Smooth muscle cell of the brain vasculature (primary cell): ENCODE measurements around the gene OR6Q1.
"Not testable (repeated sequence)": the region's sequence is repeated elsewhere in the genome, so short reads cannot be mapped to it uniquely, and the experiment has no call there.

Experiments
- DNase-seq: peaks from one replicate; pipeline ENCODE4 v3.0.0-alpha.2; 2012; ENCODE audit warnings: low read depth, low spot score

OR6Q1 gene, protein sequence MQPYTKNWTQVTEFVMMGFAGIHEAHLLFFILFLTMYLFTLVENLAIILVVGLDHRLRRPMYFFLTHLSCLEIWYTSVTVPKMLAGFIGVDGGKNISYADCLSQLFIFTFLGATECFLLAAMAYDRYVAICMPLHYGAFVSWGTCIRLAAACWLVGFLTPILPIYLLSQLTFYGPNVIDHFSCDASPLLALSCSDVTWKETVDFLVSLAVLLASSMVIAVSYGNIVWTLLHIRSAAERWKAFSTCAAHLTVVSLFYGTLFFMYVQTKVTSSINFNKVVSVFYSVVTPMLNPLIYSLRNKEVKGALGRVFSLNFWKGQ

GRCh38 chr11:58030653-58031052 is at the start of gene OR6Q1:
Gene OR6Q1, plus strand, starts transcription at chr11:58030953. Its CDS starts 0 bp downstream, at chr11:58030953.
- DNase-seq: no peak

- DNase-seq: no peak
These were observed 49.2 kb upstream of the OR6Q1 start for GRCh38 chr11:57981536-57981935.

DNA sequence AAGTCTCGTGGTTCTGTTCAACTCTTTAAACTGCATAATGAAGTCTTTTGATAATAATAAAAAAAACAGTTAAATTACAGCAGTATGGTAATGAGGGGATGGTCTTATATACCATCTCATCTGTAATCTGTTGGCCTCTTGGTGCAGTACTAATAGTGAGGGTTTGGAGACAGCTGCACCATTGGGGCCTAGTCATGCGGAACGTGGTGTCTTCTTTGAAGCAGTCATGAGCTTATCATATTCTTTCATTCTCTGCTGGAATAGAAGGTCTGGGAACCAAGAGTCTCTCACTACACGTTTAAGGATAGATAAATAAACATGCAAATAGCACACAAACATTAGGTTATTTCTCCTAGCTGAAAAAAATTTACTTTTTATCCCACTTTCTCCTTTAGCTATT is 48.0 kb upstream of the OR6Q1 start:
- DNase-seq: no peak

GRCh38 chr11:57983191-57983590 is 47.6 kb upstream of the OR6Q1 start:
- no peak for DNase-seq

- not testable (repeated sequence) for DNase-seq
These were observed 31.2 kb upstream of the OR6Q1 start for GRCh38 chr11:57999523-57999922.

GRCh38 chr11:58000021-58000420 is 30.7 kb upstream of the OR6Q1 start:
- not testable (repeated sequence) for DNase-seq

- no peak for DNase-seq
These were observed 30.1 kb upstream of the OR6Q1 start for GRCh38 chr11:58000699-58001098.

DNA sequence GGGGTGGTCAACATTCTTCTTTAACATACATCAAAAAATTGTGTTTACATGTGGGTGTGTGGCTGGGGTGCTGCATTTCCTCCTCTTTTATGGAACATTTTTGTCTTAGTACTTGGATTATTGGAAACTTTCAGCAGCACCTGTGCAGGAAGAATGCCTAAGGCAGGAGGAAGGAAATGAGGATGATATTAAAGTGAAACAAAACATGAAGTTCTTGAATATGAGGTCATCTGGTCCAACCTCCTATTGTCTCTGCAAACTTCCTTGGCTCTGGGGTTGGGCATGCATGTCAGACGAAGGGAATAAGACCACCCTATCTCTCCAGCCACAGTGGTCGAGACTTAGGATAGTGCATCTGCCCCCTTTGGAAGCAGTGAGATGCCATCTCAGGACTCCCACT is 27.7 kb upstream of the OR6Q1 start:
- no peak for DNase-seq

DNA sequence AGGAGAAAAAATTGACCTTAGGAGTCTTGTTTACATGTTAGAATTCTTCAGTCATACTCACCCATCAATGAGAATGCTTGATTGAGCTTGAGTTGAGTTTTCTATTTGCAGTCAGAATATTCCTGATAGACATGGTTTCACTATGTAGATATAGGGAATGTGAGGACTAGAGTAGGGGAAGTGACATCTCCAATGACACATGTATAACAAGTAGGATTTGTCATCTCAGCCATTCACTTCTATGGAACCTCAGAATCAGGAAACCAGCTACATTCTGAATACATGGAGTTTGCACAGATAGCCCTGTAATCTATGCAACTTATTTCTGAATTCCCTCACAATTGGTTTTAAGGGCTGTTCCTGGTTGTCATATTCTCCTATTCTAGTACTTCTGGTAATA is 27.2 kb upstream of the OR6Q1 start:
- DNase-seq: no peak

DNA sequence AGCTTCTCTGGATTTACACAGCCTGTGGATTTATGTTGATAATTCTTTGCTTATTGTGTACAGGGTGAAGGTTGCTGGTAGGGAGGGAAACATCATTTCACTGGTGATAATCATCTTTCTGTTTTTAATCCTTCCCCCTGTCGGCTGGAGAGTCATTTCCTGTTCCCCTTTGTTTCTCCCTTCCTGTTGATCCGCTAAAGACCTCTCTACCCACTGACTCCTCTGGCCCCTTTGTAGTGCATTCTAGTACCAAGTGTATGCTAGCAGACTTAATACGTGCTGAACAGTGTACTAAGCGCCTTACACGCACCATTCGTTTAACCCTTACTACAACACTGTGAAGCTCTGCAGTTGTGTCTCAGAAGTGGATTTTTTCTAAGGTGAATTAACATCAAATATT is 26.1 kb upstream of the OR6Q1 start:
- DNase-seq: no peak

DNA sequence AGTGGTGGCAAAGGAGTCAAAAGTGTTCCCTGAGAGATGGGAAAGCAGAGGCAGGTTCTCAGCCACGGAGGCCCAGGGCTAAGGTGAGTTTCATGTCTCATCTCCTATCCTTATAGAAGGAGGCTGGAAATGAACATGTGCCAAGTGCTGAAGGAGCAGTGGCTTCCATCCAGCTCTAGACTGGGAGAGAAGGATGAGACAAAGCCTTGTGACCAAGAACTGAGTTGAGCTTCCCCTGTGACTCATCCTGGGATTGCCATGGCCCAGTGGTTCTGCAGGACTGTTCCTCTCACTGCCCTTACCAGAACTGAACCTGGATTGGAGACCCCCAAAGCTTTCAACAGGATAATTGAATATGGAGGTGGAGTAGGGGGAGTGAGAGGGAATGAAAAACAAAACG is 23.8 kb upstream of the OR6Q1 start:
- DNase-seq: no peak

GRCh38 chr11:58011771-58012170 is 19.0 kb upstream of the OR6Q1 start:
- DNase-seq: no peak

DNA sequence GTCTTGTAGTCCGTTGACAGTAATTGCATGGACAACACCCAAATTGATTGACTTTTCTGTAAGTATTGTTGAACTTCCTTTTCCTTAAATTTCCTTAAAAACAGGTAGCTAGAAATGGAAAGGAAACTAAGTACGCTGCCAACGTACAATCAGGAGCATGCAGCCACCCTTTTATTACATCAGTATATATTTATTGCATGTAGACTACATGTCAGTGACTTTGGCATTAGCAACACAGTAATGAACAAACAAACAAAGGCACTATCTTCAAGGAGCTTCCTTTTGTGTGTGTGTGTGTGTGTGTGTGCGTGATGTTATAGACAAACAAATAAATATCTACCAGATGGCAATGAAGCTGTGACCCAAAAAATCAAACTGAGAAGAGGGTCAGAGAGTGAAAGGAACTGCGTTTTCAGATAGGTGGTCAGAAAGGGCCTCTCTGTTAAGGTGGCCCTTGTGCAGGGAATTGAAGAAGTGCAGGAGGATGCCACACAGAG is 7.3 kb upstream of the OR6Q1 start, which contains the start of gene OR9Q1:
Gene OR9Q1 (plus strand): TSS at position 447 of the 497 bp plus-strand sequence. CDS start 155,564 bp downstream, outside the sequence.
- no peak for DNase-seq

GRCh38 chr11:58024601-58025091 is 6.1 kb upstream of the OR6Q1 start:
- no peak for DNase-seq

GRCh38 chr11:58027341-58027740 is 3.4 kb upstream of the OR6Q1 start:
- no peak for DNase-seq

DNA sequence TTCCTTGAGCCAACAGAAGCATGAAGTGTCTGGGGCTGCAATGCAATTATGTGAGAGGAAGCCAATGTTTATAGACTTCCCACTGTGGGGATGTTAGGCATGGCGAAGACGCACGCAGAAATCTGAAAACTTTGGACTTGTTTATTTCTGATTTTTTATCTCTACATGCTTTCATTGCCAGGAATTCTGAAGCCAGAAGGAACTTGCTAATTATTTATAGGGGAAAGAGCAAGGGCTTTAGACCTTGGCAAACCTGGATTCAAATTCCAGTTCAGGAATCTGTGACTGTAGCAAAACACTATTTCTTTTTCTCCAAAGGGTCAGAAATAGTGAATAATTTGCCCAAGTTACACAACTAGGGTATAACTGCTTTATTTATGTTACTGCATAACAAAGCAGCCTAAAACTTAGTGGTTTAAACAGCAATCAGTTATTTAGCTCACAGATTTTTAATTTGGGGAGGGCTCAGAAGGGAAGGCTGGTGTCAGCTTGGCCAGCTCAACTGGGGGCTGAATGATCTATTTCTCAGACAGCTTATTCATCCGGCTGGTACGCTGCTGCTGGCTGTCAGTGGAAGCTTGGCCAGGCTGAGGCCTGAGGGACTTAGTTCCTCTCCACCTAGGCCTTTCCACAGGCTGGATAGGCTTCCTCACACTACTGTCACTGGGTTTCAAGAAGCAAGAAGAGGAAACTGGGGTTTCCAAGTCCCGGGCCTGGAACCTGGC is 1.9 kb upstream of the OR6Q1 start:
- DNase-seq: no peak

GRCh38 chr11:58034471-58034870 is 3.7 kb downstream of the OR6Q1 start:
- DNase-seq: no peak

- no peak for DNase-seq
These were observed 8.8 kb downstream of the OR6Q1 start for GRCh38 chr11:58039589-58039988.

- DNase-seq: no peak
These were observed 12.6 kb downstream of the OR6Q1 start for GRCh38 chr11:58043379-58043778.

DNA sequence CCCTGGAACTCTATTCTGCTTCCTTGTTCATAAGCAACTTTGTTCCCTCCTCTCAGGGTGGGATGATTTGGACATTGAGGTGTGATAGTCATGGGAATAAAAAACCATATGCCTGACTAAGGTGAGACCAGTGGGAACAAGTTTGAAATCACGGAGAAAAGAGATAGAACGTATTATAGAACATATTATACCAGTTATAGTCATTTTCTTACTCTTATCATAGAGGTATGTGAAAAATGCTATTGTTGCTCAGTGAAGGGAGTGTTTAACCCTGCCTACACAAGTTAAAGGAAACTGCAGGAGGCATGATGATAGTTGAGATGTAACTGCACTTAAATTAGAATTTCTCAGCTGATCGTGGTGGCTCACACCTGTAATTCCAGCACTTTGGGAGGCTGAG is 15.5 kb downstream of the OR6Q1 start:
- DNase-seq: no peak

- DNase-seq: no peak
These were observed 17.1 kb downstream of the OR6Q1 start for GRCh38 chr11:58047818-58048217.

DNA sequence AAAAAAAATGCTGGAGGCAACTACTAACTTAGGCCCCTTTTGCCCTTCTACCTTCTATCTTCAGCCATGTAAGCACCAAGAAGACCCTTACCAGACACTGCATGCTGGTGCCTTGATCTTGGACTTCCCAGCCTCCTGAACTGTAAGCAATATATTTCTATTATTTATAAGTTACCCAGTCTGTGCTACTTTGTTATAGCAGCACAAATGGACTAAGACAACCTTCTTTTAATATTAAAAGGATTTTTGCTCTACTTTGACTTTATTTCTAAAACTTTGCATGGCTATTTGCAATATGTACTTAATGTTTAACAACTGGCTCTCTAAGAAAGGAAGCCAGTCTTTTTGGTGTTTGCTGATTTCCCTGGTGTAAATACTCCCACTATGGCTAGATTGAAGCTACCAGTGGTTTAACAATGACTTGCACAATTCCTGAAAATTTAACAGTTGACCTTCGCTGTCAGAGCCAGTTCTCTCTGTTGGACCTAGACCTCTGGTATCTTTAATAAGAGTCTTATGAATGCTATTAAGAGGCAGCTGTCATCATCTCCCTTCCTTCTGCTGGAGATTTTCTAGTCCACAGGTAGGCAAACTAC is 25.2 kb downstream of the OR6Q1 start:
- no peak for DNase-seq
